Measurements from ENCODE around the gene APLF.

- TF ChIP-seq CTCF (IDR thresholded peaks at IDR 0.05) (no peak), POLR2A (IDR thresholded peaks at IDR 0.05) (no peak), EP300 (IDR thresholded peaks at IDR 0.05) (no peak)
These were observed 45.6 kb downstream of the APLF start for GRCh38 chr2:68512966-68513365.

All from ovary (tissue), 3 donors.